Ovary (tissue), 9 donors: ENCODE results near the gene REEP3. TPM values are rescaled to one million over a fixed set of nuclear protein-coding genes. Genes with fewer than 3 reads are reported as not detected.

Experiments used
- DNase-seq, 5 donors: peaks; one replicate each; pipeline ENCODE4 v3.0.0-alpha.2; 2019 to 2020
- H3K27ac ChIP-seq, 2 donors: fragments of 200-600 bp; one replicate each; pipeline versions ENCODE4 v1.5.1 to v1.8.0; 2019 to 2022
- H3K27me3 ChIP-seq: fragments of 200-600 bp; one replicate; pipeline ENCODE4 v1.8.0; 2022
- H3K36me3 ChIP-seq: fragments of 200-600 bp; sonication (generic); one replicate; pipeline ENCODE4 v1.5.1; 2019
- H3K4me1 ChIP-seq: one replicate; pipeline ENCODE4 v1.8.1; 2013; ENCODE audit warnings: mild to moderate bottlenecking, moderate library complexity; ENCODE audit not compliant: insufficient read depth
- H3K4me3 ChIP-seq: fragments of 200-600 bp; sonication (generic); one replicate; pipeline ENCODE4 v1.5.1; 2017
- H3K9me3 ChIP-seq, 2 donors: fragments of 200-600 bp in 1 of 2; sonication (generic) in 1 of 2; one replicate each; pipeline versions ENCODE4 v1.5.1 to v1.8.1; 2013 to 2019; ENCODE audit warnings: mild to moderate bottlenecking in 1 of 2, moderate library complexity in 1 of 2
- EP300 ChIP-seq: sonication (generic); formaldehyde crosslinking; IDR thresholded peaks from one replicate; pipeline ENCODE4 v1.6.1; 2017; ENCODE audit warnings: antibody characterized with exemption
- POLR2A ChIP-seq: fragments of 450-650 bp; IDR thresholded peaks from one replicate; pipeline ENCODE4 v1.6.1; 2017; ENCODE audit warnings: antibody characterized with exemption, mild to moderate bottlenecking, moderate library complexity
- WGBS, 3 donors: extraction: QIAGEN DNeasy Blood & Tissue Kit in 1 of 3; methylation state at CpG; one replicate each; pipeline versions ENCODE4 v1.1.5 to v1.1.7; 2013 to 2017; 5-methylcytosine and 5-hydroxymethylcytosine counted together
- intact Hi-C, 4 donors: fragments of 100-400 bp; cut with DNase I; formaldehyde crosslinking; loops; one replicate each; pipeline versions ENCODE4 v1.11.0 to v1.15.1; 2022 to 2023
- polyA plus RNA-seq, 2 donors: library from polyadenylated mRNA; stranded (reverse); fragments of 200-250 nt in 1 of 2; fragments of 350-450 nt in 1 of 2; fragmentation: Illumina TruSeq in 1 of 2; extraction: RNeasy Lipid Tissue Mini Kit (QIAGEN cat#74804) in 1 of 2; gene quantifications; one replicate each; pipeline ENCODE4 v1.2.3, GENCODE V29; 2013 to 2014
- total RNA-seq, 7 donors: library from RNA; depleted of rRNA in 2 of 7; stranded (reverse); fragments of >200 nt in 2 of 7; fragmentation: NEBNext Ultra II Directional in 3 of 7; extraction: Animal tissue kit (Norgen Biotek cat#: 25700) in 3 of 7; gene quantifications; one replicate each; pipeline versions ENCODE4 v1.1.0 to v1.2.4, GENCODE V29; 2016 to 2023
- TF ChIP-seq, protein P1 (sequence below), 3 donors: fragments of 450-650 bp in 2 of 3; fragments of 200-600 bp in 1 of 3; IDR thresholded peaks; one replicate each; pipeline versions ENCODE4 v1.5.1 to v1.8.0; 2016 to 2022; ENCODE audit warnings: antibody characterized with exemption in 3 of 3, mild to moderate bottlenecking in 1 of 3
- donor health status: DM: no; HTN: no; CAD: no; lungs with moderate emphysema.
- donor health status: DM: no; HTN: no; CAD: no.
- donor health status: Bipolar disorder and iron deficiency.
- donor health status: DM: yes; HTN: yes; CAD: no.
- donor health status: DM: no; HTN: no; CAD: no.
- donor health status: DM: yes; HTN: yes; CAD: no.

REEP3 gene
- total and polyA plus RNA-seq, 9 donors, result 9.3 to 30.5 (median 23.1) TPM

GRCh38 chr10:63622097-63622496 lies 100.9 kb downstream of the REEP3 start:
- intact Hi-C loops, result loop anchor here in 1 of 4 donors (10.0 kb wide), 1 partner anchor 407 kb away; no protein-coding TSS in a partner anchor
- Histone ChIP-seq H3K27me3 (no peaks in the 10 kb centered on the region), H3K4me3 (no peak overlapping the region), H3K27ac (no peak overlapping the region), H3K4me1 (no peaks in the 10 kb centered on the region), H3K36me3 (no peaks in the 10 kb centered on the region), H3K9me3 (no peaks in the 10 kb centered on the region)
- TF ChIP-seq, protein P1, sequence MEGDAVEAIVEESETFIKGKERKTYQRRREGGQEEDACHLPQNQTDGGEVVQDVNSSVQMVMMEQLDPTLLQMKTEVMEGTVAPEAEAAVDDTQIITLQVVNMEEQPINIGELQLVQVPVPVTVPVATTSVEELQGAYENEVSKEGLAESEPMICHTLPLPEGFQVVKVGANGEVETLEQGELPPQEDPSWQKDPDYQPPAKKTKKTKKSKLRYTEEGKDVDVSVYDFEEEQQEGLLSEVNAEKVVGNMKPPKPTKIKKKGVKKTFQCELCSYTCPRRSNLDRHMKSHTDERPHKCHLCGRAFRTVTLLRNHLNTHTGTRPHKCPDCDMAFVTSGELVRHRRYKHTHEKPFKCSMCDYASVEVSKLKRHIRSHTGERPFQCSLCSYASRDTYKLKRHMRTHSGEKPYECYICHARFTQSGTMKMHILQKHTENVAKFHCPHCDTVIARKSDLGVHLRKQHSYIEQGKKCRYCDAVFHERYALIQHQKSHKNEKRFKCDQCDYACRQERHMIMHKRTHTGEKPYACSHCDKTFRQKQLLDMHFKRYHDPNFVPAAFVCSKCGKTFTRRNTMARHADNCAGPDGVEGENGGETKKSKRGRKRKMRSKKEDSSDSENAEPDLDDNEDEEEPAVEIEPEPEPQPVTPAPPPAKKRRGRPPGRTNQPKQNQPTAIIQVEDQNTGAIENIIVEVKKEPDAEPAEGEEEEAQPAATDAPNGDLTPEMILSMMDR (IDR thresholded peaks at IDR 0.05), result no peak
- no peak for TF ChIP-seq EP300
- no peak for TF ChIP-seq POLR2A
- DNase-seq, result no peak
- 89 to 98% (median 94%) methylated on average over 2 of the region's 2 CpGs for WGBS, 3 donors

- WGBS, 3 donors, result 94 to 97% (median 96%) methylated on average over 2 of the region's 2 CpGs
- H3K4me1 ChIP-seq, result peaks cover 5% of the 10 kb centered on the region
- no peaks in the 10 kb centered on the region for H3K9me3 ChIP-seq
- intact Hi-C loops, result loop anchor here in 2 of 4 donors (5.0 to 10.0 kb wide), 2 partner anchors 157 to 410 kb away; partner anchors contain the start of gene JMJD1C (in 1 of the 2)
- H3K36me3 ChIP-seq, result no peaks in the 10 kb centered on the region
- TF ChIP-seq, protein P1 (IDR thresholded peaks at IDR 0.05), result no peak
- no peak for TF ChIP-seq POLR2A
- TF ChIP-seq EP300, result no peak
- no peaks in the 10 kb centered on the region for H3K27me3 ChIP-seq
- no peak for DNase-seq
- no peak overlapping the region for H3K4me3 ChIP-seq
- no peak overlapping the region for H3K27ac ChIP-seq
Observed at GRCh38 chr10:63624701-63625100, 103.5 kb downstream of the REEP3 start.

GRCh38 chr10:63627396-63627795 lies 106.2 kb downstream of the REEP3 start:
- intact Hi-C loops, result loop anchor here in 2 of 4 donors (5.0 to 10.0 kb wide), 2 partner anchors 160 to 413 kb away; partner anchors contain the start of gene JMJD1C (in 1 of the 2)
- DNase-seq, result no peak
- no peak overlapping the region for H3K27ac ChIP-seq
- H3K27me3 ChIP-seq, result no peaks in the 10 kb centered on the region
- TF ChIP-seq POLR2A, result no peak
- no peaks in the 10 kb centered on the region for H3K36me3 ChIP-seq
- no peaks in the 10 kb centered on the region for H3K9me3 ChIP-seq
- H3K4me1 ChIP-seq, result peaks cover 7% of the 10 kb centered on the region
- H3K4me3 ChIP-seq, result no peak overlapping the region
- 87 to 89% (median 88%) methylated on average over 8 of the region's 8 CpGs for WGBS, 3 donors

GRCh38 chr10:63627881-63628296 lies 106.7 kb downstream of the REEP3 start:
- intact Hi-C loops, result loop anchor here in 2 of 4 donors (2.0 to 10.0 kb wide), 3 partner anchors 107 to 413 kb away; partner anchors contain the start of genes JMJD1C (in 1 of the 2) and REEP3 (in 1 of the 2)
- TF ChIP-seq EP300, result no peak
- TF ChIP-seq, protein P1 (IDR thresholded peaks at IDR 0.05), result no peak
- TF ChIP-seq POLR2A, result no peak
- Histone ChIP-seq H3K4me3 (no peak overlapping the region), H3K4me1 (peaks cover 7% of the 10 kb centered on the region), H3K27me3 (no peaks in the 10 kb centered on the region), H3K9me3 (no peaks in the 10 kb centered on the region), H3K27ac (no peak overlapping the region), H3K36me3 (no peaks in the 10 kb centered on the region)
- DNase-seq, result no peak
- WGBS, 3 donors, result 53 to 70% (median 59%) methylated on average over 2 of the region's 2 CpGs
